ENCODE data around the gene HSPB2. TPM values are rescaled to one million over a fixed set of nuclear protein-coding genes. Genes with fewer than 3 reads are reported as not detected.

The HSPB2 gene
- total and polyA plus RNA-seq, 10 of the 15 experiments (the other 5 are each of a cell fraction or from before 2014, with no cell fraction given) = not detected

DNA sequence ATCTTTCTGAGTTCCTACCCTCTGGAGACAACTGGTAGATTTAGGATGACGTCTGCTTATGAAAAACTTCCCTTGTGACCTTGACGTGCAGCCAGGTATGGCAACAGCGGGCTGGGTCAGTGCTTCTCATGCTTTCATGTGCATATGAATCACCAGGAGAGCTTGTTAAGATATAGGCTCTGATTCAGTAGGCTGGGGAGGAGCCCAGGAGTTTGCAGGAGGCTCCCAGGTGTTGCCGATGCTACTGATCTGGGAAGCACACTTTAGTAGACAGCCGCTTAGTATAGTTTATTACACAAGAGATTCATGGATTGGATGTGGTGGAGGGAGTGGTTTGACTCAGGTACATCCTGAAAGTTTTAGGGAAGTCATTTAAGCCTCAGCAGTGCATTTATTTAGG lies 48.4 kb downstream of the HSPB2 start:
- BruUV-seq (replicated peaks) = no TSS peak
- Histone ChIP-seq H4K20me1 (ENCODE audit: control insufficient read depth, insufficient read depth) (no peaks in the 10 kb centered on the region), H3K27ac (ENCODE audit: control insufficient read depth, insufficient read depth) (no peak overlapping the region), H3K4me2 (ENCODE audit: control insufficient read depth, insufficient read depth) (no peak overlapping the region), H3K4me1 (ENCODE audit: control insufficient read depth, insufficient read depth, low read length) (no peaks in the 10 kb centered on the region), H3K9ac (ENCODE audit: control insufficient read depth, insufficient read depth, low read length) (no peak overlapping the region), H3K27me3 (replicated peaks in 1 of 2; ENCODE audit: control insufficient read depth in 2 of 2, insufficient read depth in 2 of 2, low read length in 1 of 2) (no peaks in the 10 kb centered on the region), H3K36me3 (ENCODE audit: control insufficient read depth in 2 of 2, insufficient read depth in 2 of 2, low read length in 1 of 2) (no peaks in the 10 kb centered on the region), H3K9me3 (replicated peaks; ENCODE audit: control insufficient read depth, insufficient read depth, low read length) (no peaks in the 10 kb centered on the region), H3K4me3 (no peak overlapping the region), H2AFZ (ENCODE audit: control insufficient read depth, low read depth, low read length) (no peak overlapping the region), H3K79me2 (ENCODE audit: control insufficient read depth, insufficient read depth, low read length) (no peaks in the 10 kb centered on the region)
- 27% methylated on average over 5 of the region's 5 CpGs for WGBS (ENCODE audit: insufficient coverage, insufficient replicate concordance, low lambda C conversion rate, missing lambda C conversion rate)
- ChIA-PET SMC1A (ENCODE audit: uncharacterized antibody, unreplicated experiment) (interaction anchor here (1.2 to 2.8 kb wide), 2 partner anchors 22 to 29 kb away, joined by 4 to 9 read pairs; no protein-coding TSS in a partner anchor), RAD21 (ENCODE audit: unreplicated experiment) (no interaction called here), POLR2A (no interaction called here), CTCF (interaction anchor here (0.8 to 1.8 kb wide), 5 partner anchors 20 to 215 kb away, joined by 3 to 6 read pairs (median 4); partner anchors contain the start of gene BCO2)
- no peak for FAIRE-seq
- intact Hi-C loops (cut with micrococcal nuclease; ENCODE audit: unreplicated experiment) (no loop called here), in situ Hi-C loops (cut with MboI) (no loop called here)
- no peak for ATAC-seq
- no peak for DNase-seq (ENCODE audit: low read depth, low spot score)
- TF ChIP-seq EED (IDR thresholded peaks at IDR 0.05; ENCODE audit: low read depth) (no peak), MEF2A (IDR thresholded peaks at IDR 0.05; ENCODE audit: insufficient read depth, low read depth, low read length) (no peak), ZNF274 (IDR thresholded peaks at IDR 0.05; ENCODE audit: insufficient read depth, insufficient read length) (no peak), FOXM1 (IDR thresholded peaks at IDR 0.05; ENCODE audit: low read depth, low read length) (no peak), IKZF1 (conservative IDR thresholded peaks at IDR 0.05) (no peak), SMAD5 (IDR thresholded peaks at IDR 0.05; ENCODE audit: low read depth) (no peak), YY1 (IDR thresholded peaks at IDR 0.05; ENCODE audit: low read depth, low read length) (no peak), NR2C1 (IDR thresholded peaks at IDR 0.05) (no peak)
- TF ChIP-seq, protein P1, sequence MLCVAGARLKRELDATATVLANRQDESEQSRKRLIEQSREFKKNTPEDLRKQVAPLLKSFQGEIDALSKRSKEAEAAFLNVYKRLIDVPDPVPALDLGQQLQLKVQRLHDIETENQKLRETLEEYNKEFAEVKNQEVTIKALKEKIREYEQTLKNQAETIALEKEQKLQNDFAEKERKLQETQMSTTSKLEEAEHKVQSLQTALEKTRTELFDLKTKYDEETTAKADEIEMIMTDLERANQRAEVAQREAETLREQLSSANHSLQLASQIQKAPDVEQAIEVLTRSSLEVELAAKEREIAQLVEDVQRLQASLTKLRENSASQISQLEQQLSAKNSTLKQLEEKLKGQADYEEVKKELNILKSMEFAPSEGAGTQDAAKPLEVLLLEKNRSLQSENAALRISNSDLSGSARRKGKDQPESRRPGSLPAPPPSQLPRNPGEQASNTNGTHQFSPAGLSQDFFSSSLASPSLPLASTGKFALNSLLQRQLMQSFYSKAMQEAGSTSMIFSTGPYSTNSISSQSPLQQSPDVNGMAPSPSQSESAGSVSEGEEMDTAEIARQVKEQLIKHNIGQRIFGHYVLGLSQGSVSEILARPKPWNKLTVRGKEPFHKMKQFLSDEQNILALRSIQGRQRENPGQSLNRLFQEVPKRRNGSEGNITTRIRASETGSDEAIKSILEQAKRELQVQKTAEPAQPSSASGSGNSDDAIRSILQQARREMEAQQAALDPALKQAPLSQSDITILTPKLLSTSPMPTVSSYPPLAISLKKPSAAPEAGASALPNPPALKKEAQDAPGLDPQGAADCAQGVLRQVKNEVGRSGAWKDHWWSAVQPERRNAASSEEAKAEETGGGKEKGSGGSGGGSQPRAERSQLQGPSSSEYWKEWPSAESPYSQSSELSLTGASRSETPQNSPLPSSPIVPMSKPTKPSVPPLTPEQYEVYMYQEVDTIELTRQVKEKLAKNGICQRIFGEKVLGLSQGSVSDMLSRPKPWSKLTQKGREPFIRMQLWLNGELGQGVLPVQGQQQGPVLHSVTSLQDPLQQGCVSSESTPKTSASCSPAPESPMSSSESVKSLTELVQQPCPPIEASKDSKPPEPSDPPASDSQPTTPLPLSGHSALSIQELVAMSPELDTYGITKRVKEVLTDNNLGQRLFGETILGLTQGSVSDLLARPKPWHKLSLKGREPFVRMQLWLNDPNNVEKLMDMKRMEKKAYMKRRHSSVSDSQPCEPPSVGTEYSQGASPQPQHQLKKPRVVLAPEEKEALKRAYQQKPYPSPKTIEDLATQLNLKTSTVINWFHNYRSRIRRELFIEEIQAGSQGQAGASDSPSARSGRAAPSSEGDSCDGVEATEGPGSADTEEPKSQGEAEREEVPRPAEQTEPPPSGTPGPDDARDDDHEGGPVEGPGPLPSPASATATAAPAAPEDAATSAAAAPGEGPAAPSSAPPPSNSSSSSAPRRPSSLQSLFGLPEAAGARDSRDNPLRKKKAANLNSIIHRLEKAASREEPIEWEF (IDR thresholded peaks at IDR 0.05; ENCODE audit: insufficient replicate concordance, low read depth, low read length) = no peak
- TF ChIP-seq, protein P2, sequence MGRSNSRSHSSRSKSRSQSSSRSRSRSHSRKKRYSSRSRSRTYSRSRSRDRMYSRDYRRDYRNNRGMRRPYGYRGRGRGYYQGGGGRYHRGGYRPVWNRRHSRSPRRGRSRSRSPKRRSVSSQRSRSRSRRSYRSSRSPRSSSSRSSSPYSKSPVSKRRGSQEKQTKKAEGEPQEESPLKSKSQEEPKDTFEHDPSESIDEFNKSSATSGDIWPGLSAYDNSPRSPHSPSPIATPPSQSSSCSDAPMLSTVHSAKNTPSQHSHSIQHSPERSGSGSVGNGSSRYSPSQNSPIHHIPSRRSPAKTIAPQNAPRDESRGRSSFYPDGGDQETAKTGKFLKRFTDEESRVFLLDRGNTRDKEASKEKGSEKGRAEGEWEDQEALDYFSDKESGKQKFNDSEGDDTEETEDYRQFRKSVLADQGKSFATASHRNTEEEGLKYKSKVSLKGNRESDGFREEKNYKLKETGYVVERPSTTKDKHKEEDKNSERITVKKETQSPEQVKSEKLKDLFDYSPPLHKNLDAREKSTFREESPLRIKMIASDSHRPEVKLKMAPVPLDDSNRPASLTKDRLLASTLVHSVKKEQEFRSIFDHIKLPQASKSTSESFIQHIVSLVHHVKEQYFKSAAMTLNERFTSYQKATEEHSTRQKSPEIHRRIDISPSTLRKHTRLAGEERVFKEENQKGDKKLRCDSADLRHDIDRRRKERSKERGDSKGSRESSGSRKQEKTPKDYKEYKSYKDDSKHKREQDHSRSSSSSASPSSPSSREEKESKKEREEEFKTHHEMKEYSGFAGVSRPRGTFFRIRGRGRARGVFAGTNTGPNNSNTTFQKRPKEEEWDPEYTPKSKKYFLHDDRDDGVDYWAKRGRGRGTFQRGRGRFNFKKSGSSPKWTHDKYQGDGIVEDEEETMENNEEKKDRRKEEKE (IDR thresholded peaks at IDR 0.05) = no peak
- TF ChIP-seq, protein P3, sequence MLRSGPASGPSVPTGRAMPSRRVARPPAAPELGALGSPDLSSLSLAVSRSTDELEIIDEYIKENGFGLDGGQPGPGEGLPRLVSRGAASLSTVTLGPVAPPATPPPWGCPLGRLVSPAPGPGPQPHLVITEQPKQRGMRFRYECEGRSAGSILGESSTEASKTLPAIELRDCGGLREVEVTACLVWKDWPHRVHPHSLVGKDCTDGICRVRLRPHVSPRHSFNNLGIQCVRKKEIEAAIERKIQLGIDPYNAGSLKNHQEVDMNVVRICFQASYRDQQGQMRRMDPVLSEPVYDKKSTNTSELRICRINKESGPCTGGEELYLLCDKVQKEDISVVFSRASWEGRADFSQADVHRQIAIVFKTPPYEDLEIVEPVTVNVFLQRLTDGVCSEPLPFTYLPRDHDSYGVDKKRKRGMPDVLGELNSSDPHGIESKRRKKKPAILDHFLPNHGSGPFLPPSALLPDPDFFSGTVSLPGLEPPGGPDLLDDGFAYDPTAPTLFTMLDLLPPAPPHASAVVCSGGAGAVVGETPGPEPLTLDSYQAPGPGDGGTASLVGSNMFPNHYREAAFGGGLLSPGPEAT (IDR thresholded peaks at IDR 0.05; ENCODE audit: low read depth) = no peak
- TF ChIP-seq, protein P4, sequence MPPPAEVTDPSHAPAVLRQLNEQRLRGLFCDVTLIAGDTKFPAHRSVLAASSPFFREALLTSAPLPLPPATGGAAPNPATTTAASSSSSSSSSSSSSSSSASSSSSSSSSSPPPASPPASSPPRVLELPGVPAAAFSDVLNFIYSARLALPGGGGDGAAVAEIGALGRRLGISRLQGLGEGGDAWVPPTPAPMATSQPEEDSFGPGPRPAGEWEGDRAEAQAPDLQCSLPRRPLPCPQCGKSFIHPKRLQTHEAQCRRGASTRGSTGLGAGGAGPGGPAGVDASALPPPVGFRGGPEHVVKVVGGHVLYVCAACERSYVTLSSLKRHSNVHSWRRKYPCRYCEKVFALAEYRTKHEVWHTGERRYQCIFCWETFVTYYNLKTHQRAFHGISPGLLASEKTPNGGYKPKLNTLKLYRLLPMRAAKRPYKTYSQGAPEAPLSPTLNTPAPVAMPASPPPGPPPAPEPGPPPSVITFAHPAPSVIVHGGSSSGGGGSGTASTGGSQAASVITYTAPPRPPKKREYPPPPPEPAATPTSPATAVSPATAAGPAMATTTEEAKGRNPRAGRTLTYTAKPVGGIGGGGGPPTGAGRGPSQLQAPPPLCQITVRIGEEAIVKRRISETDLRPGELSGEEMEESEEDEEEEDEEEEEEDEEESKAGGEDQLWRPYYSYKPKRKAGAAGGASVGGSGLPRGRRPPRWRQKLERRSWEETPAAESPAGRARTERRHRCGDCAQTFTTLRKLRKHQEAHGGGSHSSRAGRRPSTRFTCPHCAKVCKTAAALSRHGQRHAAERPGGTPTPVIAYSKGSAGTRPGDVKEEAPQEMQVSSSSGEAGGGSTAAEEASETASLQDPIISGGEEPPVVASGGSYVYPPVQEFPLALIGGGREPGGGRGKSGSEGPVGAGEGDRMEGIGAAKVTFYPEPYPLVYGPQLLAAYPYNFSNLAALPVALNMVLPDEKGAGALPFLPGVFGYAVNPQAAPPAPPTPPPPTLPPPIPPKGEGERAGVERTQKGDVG (CRISPR knock-in tag; IDR thresholded peaks at IDR 0.05) = no peak
